NCI-H1105 (cell line): ENCODE data around the gene ORMDL2.
A peak's percentile ranks its signal among the peaks of the same experiment; 100 is the strongest.
"Not testable (repeated sequence)": the region's sequence is repeated elsewhere in the genome, so short reads cannot be mapped to it uniquely, and the experiment has no call there.

Experiments used
- DNase-seq: peaks from one replicate; lab custom pipeline; 2025; lab: John Stamatoyannopoulos, UW

Gene ORMDL2

DNA sequence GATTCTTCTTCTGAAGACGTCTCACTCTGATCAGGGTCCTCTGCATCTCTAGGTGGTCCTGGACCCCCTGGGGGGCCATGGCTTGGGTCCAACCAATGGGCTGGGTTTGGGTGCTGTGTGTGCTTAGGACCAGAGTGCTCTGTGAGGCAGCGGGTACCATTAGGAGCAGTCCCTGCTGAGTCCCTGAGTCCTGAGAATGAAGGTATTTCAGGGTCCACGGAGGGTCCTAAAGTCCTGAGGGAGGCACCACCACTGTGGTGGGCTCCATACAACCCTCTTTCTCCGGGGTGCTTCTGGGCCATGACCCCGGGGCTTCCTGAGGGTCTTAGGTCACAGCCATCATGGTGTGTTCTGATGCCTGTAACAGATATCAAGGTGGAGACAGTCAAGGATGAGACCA is 10.5 kb downstream of the ORMDL2 start:
- no peak for DNase-seq

DNA sequence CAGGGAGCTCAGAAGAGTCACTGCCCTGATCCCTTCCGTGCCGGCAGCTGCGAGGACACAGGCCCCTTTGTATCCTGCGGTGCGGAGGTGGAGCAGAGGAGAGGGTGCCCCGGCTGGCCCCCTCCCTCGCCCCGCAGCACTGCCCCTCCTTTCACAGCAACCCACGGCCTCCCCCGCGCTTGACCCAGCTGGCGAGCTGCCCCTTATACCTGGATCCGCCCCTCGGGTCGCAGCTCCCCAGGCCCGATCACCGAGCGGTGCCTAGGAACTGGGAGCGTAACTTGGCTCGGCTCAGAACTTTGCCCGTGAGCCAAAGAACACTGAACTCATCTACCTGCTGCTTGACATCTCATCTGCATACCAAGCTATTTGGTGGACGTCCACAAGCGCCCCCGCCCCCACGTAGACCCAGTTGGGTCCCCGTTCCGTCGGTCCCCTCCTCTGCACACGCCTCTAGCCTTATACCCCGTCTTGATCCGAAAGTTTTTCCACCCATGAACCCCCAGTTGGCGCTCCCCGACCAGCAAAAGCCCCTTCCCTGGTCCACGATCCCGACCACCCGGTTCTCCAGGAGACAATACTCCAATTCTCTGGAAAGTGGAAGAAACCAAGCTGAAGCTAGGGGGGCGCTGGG is 12.2 kb downstream of the ORMDL2 start:
- no peak for DNase-seq

DNA sequence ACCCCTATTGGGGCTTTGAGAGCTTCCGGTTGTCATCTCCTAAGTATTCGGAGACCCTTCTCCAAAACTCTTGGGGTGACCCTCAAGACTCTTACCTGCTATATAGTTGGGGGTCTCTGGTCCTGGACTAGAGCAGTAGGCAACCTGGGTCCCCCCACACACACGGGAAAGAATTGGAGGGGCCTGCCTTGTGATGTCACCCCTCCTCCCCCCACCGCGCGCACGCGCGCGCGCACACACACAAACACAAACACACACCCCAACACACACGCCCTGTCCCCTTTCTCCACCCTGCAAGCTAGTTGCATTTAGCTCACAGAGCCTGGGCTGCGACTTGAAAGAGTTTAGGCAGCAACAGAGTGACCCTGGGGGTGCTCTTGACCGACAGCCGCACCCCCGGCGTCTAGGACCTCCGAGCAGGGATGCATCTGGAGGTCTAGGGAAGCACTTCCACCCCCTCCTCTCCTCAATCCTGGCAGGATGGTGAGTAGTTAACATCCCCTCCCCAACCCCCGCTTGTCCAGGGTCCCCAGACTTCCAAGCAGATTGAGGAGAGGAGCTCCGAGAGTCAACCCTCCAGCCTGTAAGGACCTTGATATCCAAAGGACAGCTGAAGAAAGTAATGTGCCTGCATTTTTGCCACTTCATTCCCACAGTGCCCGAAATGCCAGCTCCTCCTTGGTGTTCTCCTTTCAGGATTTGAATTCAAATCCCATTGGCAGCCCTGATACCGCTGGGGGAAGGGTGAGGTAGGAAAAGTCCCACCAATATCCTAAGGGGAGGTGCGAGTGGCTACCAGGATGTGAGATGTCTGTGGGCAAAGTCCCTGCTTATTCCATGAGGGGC is 13.0 kb downstream of the ORMDL2 start:
- DNase-seq = peak; percentile 29

DNA sequence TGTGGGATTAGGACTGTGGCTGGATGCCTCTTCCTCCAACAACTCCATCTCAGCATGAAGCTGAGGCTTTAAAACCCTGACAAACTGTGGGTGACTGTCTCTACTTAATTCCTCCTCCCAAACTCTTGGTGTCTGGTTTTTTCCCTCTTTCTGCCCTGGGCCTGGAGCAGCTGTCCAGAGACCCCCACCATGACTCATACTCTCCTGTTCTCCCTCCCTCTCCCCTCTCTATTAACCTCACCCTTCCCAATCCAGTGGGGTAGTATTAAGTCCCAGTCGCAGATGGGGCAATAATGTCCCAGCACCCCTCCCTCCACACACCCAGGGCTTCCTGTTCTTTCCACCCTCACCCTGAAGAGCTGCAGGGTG is 13.6 kb downstream of the ORMDL2 start:
- no peak for DNase-seq

DNA sequence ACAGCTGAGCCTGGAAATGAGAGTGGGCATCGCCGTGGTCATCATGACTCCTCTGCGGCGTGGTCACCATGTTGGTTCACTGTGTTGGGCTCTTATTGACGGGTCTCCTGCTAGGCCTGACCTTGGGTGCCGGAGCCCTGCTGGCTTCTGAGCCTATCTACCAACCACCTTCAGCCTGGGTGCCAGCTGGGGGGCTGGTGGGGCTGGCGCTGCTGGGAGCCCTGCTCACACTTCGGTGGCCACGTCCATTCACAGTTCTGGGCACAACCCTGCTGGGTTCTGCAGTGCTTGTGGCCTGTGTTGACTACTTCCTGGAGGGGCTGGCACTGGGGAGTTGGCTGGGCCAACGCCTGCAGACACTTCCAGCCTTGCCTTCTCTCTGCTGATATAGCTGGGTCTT is 15.2 kb downstream of the ORMDL2 start:
- DNase-seq = no peak

DNA sequence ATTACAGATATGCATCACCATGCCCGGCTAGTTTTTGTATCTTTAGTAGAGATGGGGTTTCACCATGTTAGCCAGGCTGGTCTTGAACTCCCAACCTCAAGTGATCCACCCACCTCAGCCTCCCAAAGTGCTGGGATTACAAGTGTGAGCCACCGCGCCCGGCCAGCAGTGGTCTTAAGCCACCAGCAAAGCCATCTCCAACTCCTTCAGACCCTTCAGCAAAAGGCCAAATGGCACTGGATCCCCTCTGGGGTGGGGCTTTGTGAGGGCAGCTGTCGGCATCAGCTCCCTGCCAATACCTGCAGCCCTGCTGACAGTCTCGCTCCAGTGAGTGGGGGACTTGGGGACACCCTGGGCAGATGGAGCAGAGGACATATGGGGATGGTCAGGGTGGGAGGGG is 16.6 kb downstream of the ORMDL2 start:
- not testable (repeated sequence) for DNase-seq

DNA sequence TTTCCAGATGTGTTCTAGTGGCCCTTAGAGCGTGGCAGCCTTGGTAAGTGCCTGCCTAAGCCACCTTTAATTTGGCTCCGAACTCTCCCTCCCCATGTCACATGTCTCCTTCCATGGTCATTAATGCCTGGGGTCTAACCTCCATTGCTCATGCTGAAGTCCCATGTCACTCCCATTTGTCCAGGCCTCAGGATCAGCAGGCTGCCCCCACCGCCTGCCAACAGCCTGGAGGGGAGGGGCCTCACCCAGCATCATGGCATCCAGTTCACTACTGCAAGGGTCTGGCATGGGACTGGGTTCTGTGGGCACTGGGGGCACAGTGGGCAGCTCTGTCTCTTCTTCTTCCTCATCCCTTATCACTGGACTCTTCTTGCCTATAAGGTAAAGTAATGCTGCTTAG is 20.5 kb downstream of the ORMDL2 start:
- no peak for DNase-seq

DNA sequence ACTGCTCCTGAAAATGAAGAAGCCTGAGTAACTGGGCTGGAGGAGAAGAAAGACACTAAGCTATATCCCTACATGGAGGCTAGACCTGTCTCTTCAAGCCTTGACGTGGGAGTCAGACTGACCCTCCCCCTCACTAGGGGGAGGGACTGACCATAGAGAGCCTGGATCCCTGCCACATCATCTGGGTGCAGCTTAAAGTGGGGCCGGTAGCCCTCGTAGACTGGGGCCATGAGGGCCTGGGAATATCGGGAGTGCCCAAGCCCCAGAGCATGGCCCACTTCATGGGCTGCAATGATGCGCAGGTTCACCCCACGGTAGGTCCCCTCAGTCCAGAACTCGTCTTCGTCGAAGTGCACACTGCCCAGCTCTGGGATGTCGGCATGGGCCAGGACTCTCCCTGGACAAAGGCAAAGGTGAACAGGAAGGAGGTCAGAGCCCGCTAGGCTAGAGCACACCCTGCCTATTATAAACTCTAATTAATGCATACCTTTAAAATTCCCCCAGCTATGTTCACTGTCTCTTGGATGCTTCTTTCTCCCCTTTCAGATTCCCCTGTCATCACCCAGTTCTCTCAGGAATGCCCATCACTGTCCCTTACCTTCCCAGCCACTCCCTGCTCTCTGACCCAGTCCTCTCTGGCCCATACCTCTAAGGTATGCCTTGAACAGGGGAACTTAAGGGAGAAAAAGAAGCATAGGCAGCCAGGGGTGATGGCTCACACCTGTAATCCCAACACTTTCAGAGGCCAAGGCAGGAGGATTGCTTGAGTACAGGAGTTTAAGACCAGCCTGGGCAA is 21.7 kb downstream of the ORMDL2 start:
- no peak for DNase-seq

DNA sequence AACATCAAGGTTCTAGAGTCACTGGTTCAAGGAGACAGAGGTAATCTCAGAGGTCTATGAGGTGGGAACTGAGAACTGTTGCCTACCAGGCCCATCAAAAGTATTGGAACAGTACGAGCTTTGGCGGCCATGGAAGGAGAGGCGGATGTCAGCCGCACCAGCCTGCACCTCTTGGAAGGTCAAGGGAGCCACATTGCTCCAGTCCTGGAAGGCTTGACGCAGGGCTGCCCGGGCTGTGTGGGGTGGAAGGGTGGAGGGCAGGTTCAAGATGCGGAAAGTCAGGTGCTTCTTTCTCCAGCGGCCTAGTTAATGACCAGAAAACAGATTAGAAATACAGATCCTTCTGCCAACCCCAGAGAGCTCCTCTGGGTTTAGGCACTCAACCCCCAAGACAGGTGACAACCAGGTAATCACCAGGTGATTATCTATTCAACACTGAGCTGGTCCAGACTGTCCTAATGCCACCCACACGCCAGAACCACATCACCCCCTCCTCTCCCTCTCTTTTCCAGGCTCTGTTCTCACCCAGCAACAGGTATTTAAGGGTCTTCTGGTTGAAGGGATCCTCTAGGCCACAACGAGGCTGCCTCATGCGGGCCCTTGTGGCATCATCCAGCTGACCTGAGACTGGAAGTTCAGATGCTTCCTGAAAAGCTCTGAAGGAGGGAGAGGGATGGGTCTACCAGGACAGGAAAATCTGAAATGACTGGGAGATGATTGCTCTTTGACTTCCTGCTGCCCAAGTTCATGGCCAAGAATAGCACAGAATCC is 22.9 kb downstream of the ORMDL2 start:
- no peak for DNase-seq

DNA sequence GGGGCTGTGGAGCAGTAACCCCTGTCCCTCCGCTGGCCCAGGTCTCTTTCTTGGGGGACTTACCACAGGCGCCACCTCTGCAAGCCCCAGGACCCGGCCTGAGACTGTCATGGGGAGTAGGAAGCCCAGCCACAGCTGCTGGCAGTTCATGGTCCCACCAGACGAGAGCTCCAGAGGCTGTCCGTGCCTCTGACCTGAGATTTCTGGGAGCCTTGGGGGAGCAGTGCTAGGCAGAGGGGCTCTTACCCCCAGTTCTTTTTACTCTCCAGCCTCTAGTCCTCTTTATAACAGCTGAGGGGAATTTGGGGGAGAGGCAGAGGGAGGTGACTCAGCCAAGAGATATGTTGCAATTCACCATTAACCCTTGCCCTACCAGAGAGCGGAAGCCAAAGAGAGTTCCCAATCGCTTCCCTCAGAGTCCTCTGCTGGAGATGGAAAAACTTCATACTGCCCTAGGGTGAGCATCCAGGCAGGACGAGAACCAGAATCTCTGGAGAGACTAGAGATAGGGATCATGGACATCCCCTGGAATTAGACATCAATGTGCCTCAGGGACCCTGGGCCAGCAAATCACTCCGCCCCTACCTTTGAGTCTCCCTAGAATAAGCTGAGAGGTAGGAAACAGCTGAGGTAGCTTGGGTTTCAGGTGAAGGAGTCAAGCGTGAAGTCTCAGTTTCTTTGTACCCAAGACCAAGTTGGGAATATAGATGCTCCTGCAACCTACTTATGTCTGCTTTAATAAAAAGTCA is 25.0 kb downstream of the ORMDL2 start, which contains the start of gene MMP19:
TSS of gene MMP19 (minus strand) at position 256 of the 749 bp plus-strand sequence. CDS start at position 150, 106 bp downstream.
- no peak for DNase-seq

DNA sequence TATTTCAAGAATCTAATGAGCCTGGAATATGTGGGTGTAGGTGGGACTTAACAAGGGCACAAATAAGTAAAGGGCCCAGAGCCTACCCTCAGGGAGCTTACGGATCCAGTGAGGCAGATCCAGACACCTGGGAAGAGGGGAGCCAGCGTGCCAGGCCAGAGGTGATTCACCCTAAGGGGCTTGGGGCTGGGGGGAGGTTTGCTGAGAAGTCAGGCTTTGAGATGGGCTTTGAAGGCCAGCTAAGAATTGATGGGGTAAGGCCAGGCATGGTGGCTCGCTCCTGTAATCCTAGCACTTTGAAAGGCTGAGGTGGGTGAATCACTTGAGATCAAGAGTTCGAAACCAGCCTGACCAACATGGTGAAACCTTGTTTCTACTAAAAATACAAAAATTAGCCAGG is 25.6 kb downstream of the ORMDL2 start:
- DNase-seq = no peak

DNA sequence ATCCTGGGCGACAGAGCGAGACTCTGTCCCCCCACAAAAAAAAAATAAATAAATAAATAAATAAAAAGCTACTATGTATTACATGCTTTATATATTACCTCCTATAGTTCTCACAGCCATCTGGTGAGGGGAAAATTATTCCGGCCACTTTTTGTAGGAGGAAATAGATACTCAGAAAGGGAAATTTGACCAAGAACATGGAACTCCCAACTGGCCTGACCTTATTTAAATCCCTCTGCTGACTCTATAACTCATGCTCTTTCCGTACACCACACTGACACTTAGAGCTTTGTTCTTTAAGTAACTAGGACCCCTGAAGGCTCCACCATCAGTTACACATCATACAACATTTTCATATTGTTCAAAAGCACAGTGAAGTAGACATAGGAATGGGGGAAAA is 27.1 kb downstream of the ORMDL2 start:
- no peak for DNase-seq

DNA sequence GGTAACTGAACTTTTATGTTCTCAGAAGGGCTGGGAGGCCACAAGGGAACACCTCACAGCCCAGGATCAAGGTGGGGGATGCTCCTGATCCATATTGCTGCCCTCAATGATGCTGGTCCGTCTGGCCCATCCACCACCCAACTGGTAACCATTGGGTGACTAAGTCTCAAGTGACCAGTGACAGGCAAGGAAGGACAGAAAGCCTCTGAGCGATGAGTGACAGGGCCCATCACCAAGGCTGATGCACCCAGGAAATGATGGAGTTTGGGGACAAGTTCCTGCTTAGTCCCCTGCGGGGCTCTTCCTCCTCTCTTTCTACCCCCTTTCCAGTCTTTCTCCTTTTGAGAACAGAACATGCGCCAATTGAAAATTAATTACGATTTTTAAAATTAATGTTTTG is 27.5 kb downstream of the ORMDL2 start:
- no peak for DNase-seq

DNA sequence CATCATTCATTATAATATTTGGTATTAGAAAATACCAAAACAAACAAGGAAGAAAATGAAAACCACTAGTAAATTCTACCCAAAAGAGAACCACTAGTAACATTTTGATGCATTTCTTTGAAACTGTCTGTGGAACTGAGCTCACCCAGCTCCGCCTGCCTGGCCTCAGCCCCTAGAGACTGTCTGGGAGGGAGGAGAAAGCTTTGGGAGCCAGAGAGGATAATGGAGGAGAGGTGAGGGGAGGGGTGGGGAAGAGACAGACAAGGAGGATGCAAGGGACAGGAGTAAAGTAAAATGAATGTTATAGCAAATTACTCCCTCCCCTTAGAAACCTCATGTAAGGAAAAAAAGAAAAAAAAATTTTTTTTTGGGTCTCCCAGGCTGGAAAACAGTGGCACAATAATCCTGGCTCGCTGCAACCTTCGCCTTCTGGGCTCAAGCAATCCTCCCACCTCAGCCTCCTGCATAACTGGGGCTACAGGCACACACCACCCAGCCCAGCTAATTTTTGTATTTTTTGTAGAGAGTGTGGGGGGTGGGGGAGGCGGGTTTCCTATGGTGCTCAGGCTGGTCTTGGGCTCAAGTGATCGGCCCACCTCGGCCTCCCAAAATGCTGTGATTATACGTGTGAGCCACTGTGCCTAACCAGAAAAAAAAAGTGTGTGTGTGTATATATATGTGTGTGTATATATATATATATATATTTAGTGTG is 28.1 kb downstream of the ORMDL2 start:
- DNase-seq = no peak

DNA sequence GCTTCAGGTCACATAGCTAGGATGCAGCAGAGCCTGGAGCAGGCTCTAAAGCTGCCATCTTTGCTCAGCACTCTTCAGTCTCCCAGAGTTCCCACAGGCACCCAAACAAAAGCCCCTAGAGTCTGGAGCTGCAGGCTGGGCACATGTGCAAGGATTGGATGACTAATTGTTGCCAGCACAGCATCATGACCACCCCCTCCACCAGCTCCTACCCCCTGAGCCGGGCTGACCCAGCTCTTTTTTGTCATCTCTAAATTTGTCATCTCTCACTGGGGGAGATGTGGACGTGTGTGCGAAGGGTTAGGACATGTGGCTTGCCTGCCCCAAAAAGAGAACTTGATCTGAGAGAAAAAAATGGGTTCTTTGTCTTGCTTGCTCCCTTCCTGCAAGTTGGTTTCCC is 29.2 kb downstream of the ORMDL2 start:
- DNase-seq = no peak

DNA sequence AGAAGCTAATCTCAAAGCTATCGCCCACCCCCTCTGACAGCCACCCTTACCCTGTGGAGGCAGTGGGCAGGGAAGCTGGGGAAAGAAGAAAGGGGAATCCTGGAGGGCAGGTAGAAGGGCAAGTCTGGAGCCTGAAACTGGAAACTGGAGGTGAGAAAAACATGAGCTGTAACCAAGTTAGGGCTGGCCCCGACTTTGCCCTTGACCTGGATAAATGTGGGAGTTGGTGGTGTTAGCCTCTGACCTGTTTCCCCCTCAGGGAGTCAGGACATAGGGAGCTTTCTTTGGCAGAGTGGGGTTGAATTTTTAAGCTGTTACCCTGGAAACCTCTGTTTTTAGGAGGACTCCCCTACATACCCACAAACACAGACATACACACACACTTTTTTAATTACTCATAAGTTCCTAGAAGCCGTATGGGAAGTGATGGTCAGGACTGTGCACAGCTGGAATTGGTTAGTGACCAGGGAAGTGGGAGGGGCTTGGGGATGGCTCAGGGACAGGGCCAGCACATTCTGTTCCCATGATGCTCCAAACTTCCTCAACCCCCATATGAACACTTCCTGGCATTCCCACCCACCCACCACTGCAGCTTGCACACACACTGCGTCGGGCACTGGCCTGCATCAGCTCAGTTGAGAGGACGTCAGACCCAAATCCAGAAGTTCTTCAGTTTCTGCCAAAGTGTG is 29.9 kb downstream of the ORMDL2 start:
- DNase-seq = no peak

DNA sequence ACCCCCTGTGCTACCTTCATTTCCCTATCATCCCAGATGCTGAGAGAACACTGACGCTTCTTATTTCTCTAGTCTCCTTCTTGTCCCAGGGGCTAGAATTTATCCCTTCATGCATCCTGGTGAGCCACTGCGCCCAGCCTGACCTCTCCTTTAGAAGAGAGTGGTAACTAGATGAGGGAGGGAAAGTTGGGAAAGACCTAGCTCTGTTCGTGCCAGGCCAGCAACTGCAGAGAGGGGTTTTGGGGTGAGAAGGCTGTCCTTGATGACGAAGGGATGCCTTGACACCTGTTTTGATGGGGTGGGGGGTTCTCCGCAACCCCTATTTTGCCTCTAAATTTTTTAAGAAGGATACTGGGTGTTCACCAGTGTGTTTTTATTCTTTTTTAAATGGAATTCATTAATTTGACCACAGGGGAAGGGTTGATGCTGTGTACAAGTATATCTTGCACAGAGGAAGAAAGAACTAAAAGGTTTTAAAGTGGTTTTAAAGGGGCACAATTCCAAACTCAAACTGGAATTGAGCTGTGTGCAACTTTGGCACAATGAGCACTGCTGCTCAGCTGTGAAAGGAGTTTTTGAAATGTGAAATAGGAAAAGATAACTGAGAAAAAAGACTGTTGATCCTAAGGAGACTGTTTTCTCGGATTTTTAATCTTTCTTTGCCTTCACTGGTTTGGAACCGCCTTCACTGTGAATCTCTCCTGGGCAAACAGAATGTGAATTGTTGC is 31.9 kb downstream of the ORMDL2 start:
- DNase-seq = no peak

DNA sequence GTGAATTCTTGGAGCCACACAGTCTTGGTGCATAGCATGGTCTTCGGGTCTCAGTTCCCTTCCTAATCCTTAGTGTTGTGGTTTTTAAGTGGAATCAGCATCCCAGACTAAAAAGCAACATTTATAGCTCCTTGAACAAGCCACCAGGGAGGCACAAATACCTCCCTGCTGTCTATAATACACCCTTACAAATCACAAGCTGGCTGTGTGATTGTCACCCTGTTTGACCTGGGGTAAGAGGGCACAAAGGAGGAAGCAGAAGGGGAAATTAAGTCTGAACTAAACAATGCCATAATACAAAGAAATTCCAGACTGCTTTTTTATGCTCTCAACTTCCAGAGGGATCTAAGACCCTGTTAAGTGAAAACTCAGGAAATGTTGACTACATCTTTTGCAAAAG is 32.6 kb downstream of the ORMDL2 start:
- DNase-seq = no peak

DNA sequence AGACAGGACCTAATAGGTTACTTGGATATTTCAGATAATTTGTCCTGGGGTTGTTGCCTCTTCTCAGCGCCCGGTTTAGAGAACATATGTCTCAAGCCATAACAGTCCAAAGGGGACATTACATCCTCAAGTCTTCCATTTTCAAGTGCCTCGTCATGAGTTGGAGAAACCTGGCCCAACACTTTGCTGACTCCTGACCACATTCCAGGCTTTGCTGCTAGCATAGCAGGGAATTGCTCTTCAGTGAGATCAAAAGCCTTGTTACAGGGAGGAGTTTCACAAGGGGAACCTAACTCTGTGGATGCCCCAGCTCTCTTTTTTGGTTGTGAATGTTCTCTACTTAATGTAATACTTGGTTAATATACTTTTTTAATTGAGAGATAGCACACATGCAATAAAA is 33.1 kb downstream of the ORMDL2 start:
- DNase-seq = no peak
